Measurements from ENCODE around the gene SECISBP2L.

DNA sequence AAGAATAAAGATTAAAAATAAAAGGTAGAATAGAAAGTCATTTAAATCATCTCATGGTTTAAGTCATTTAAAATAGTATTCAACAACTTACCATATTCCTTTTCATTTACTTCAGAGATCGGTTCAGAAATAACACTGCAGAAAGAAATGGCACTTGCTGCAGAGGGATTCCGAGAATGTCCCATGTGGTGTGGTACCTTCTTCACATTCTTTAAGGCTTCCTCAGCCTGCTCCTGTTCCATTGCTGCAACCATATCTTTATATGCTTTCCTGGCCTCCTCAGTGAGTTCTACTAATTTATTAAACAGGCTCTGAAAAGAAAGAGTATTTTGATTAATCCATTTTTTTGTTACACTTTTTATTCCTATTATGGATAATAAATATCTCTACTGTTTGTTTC lies 50.0 kb downstream of the SECISBP2L start:
- TF ChIP-seq, protein P1, sequence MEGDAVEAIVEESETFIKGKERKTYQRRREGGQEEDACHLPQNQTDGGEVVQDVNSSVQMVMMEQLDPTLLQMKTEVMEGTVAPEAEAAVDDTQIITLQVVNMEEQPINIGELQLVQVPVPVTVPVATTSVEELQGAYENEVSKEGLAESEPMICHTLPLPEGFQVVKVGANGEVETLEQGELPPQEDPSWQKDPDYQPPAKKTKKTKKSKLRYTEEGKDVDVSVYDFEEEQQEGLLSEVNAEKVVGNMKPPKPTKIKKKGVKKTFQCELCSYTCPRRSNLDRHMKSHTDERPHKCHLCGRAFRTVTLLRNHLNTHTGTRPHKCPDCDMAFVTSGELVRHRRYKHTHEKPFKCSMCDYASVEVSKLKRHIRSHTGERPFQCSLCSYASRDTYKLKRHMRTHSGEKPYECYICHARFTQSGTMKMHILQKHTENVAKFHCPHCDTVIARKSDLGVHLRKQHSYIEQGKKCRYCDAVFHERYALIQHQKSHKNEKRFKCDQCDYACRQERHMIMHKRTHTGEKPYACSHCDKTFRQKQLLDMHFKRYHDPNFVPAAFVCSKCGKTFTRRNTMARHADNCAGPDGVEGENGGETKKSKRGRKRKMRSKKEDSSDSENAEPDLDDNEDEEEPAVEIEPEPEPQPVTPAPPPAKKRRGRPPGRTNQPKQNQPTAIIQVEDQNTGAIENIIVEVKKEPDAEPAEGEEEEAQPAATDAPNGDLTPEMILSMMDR (IDR thresholded peaks at IDR 0.05): no peak
- TF ChIP-seq POLR2A (IDR thresholded peaks at IDR 0.05; ENCODE audit: low read depth) (no peak), EP300 (IDR thresholded peaks at IDR 0.05) (no peak)

Data from esophagus muscularis mucosa (tissue), 4 donors.